HepG2 (cell line): ENCODE results near the gene GNAL. TPM values are rescaled to one million over a fixed set of nuclear protein-coding genes. Genes with fewer than 3 reads are reported as not detected.

ENCODE experiments used
- AFF4 ChIP-seq: sonication (generic); formaldehyde crosslinking; IDR thresholded peaks from 2 replicates; pipeline ENCODE4 v1.4.0; 2020; ENCODE audit warnings: missing genetic modification reagents
- ATF7-NPFF ChIP-seq: sonication (generic); formaldehyde crosslinking; IDR thresholded peaks from 2 replicates; pipeline ENCODE4 v1.8.1; 2023; ENCODE audit warnings: mild to moderate bottlenecking, low read depth, missing genetic modification reagents, moderate library complexity
- ELK4 ChIP-seq: sonication (generic); formaldehyde crosslinking; IDR thresholded peaks from 2 replicates; pipeline ENCODE4 v1.9.0; 2021; ENCODE audit warnings: missing genetic modification reagents, borderline replicate concordance
- EZH2 ChIP-seq: conservative IDR thresholded peaks from 2 replicates; pipeline ENCODE4 v1.6.1; 2012; ENCODE audit warnings: mild to moderate bottlenecking, low read depth, low read length, moderate library complexity
- HNRNPH1 ChIP-seq: fragments of 200-400 bp; formaldehyde crosslinking; optimal IDR thresholded peaks from 2 replicates; pipeline ENCODE3; 2017; ENCODE audit warnings: mild to moderate bottlenecking, low read depth, low read length
- KDM6A ChIP-seq: IDR thresholded peaks from 2 replicates; pipeline ENCODE4 v1.6.1; 2016; ENCODE audit warnings: low read depth
- KLF16 ChIP-seq, 2 experiments: sonication (generic) in 1 of 2; formaldehyde crosslinking in 1 of 2; IDR thresholded peaks; 2 replicates each; pipeline versions ENCODE4 v1.6.1 to v1.8.0; 2016 to 2023; ENCODE audit warnings: missing genetic modification reagents in 2 of 2, missing compliant biosample characterization in 1 of 2
- ZNF331 ChIP-seq: sonication (generic); formaldehyde crosslinking; IDR thresholded peaks from 2 replicates; pipeline ENCODE4 v1.4.0; 2020; ENCODE audit warnings: missing genetic modification reagents
- ZNF33B ChIP-seq: sonication (generic); formaldehyde crosslinking; IDR thresholded peaks from 2 replicates; pipeline ENCODE4 v1.5.1; 2020; ENCODE audit warnings: mild to moderate bottlenecking, missing genetic modification reagents
- ZNF367 ChIP-seq: sonication (generic); formaldehyde crosslinking; IDR thresholded peaks from 2 replicates; pipeline ENCODE4 v1.4.0; 2020; ENCODE audit warnings: missing genetic modification reagents, borderline replicate concordance
- ZNF451 ChIP-seq: sonication (generic); formaldehyde crosslinking; IDR thresholded peaks from 2 replicates; pipeline ENCODE4 v1.5.0; 2020; ENCODE audit warnings: mild to moderate bottlenecking, missing genetic modification reagents
- ZNF577 ChIP-seq: sonication (generic); formaldehyde crosslinking; IDR thresholded peaks from 2 replicates; pipeline ENCODE4 v1.4.0; 2020; ENCODE audit warnings: mild to moderate bottlenecking, low read depth, missing genetic modification reagents, borderline replicate concordance
- polyA plus RNA-seq, 8 experiments: library from polyadenylated mRNA; depleted of rRNA in 3 of 8; stranded (reverse) in 7 of 8; unstranded in 1 of 8; fragments of >200 nt; fragmentation: Illumina TruSeq in 4 of 8; extraction: Trizol in 4 of 8; gene quantifications; 2 replicates each; pipeline versions ENCODE4 v1.2.1 to v1.2.3, GENCODE V29; 2011 to 2016; ENCODE audit warnings: low read depth in 4 of 8, missing spikeins in 1 of 8, mixed read lengths in 1 of 8; ENCODE audit not compliant: insufficient read depth in 1 of 8
- total RNA-seq, 5 experiments: library from RNA; depleted of rRNA; stranded (reverse); fragments of >200 nt; fragmentation: Illumina TruSeq; extraction: Trizol; gene quantifications; 2 replicates each; pipeline ENCODE4 v1.2.3, GENCODE V29; 2016; ENCODE audit warnings: low read depth in 1 of 5
- TF ChIP-seq, protein P1 (sequence below): sonication (generic); formaldehyde crosslinking; IDR thresholded peaks from 2 replicates; pipeline ENCODE4 v1.4.0; 2020; ENCODE audit warnings: missing genetic modification reagents
- TF ChIP-seq, protein P2 (sequence below): fragments of 450-650 bp; IDR thresholded peaks from 2 replicates; pipeline ENCODE4 v1.6.1; 2016
- TF ChIP-seq, protein P3 (sequence below): sonication (generic); formaldehyde crosslinking; IDR thresholded peaks from 2 replicates; pipeline ENCODE4 v1.9.0; 2021; ENCODE audit warnings: missing genetic modification reagents, borderline replicate concordance
- TF ChIP-seq, protein P4 (sequence below): IDR thresholded peaks from 2 replicates; pipeline ENCODE4 v1.6.1; 2018; ENCODE audit warnings: missing genetic modification reagents

The GNAL gene
- total and polyA plus RNA-seq, 2 of the 13 experiments (the other 11 are each of a cell fraction or from before 2014, with no cell fraction given) = 0.87 to 1.4 TPM

DNA sequence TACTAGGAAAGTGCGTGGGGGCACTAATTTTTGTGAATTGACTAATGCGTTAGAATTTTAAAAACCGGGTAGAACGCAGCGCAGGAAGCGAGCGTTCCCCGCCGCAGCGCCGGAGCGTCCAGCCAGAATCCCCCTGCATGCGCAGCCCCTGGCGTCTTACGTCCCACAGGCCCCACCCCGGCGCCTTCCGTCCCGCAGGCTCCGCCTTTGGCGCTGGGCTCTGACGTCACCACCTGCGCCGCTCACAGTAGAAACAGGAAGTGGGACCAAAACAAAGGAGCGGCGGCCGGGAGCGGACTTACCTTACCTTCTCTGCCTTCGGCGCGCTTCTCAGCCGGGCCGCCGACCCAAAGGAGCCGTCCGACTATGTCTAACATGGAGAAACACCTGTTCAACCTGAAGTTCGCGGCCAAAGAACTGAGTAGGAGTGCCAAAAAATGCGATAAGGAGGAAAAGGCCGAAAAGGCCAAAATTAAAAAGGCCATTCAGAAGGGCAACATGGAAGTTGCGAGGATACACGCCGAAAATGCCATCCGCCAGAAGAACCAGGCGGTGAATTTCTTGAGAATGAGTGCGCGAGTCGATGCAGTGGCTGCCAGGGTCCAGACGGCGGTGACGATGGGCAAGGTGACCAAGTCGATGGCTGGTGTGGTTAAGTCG is 162.2 kb downstream of the GNAL start, which contains the start of gene CHMP1B (continued):
- TF ChIP-seq ZNF577 (CRISPR knock-in tag) = no peak
- no peak for TF ChIP-seq HNRNPH1
- TF ChIP-seq ZNF367 (CRISPR knock-in tag) = no peak
- peak; percentile 53; the same call in 1 of the 2 replicates for TF ChIP-seq ATF7-NPFF (CRISPR knock-in tag)
- TF ChIP-seq EZH2 = no peak
- TF ChIP-seq AFF4 = no peak
- TF ChIP-seq, protein P1, sequence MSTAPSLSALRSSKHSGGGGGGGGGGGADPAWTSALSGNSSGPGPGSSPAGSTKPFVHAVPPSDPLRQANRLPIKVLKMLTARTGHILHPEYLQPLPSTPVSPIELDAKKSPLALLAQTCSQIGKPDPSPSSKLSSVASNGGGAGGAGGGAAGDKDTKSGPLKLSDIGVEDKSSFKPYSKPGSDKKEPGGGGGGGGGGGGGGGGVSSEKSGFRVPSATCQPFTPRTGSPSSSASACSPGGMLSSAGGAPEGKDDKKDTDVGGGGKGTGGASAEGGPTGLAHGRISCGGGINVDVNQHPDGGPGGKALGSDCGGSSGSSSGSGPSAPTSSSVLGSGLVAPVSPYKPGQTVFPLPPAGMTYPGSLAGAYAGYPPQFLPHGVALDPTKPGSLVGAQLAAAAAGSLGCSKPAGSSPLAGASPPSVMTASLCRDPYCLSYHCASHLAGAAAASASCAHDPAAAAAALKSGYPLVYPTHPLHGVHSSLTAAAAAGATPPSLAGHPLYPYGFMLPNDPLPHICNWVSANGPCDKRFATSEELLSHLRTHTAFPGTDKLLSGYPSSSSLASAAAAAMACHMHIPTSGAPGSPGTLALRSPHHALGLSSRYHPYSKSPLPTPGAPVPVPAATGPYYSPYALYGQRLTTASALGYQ (CRISPR knock-in tag) = peak; percentile 79
- TF ChIP-seq, protein P2, sequence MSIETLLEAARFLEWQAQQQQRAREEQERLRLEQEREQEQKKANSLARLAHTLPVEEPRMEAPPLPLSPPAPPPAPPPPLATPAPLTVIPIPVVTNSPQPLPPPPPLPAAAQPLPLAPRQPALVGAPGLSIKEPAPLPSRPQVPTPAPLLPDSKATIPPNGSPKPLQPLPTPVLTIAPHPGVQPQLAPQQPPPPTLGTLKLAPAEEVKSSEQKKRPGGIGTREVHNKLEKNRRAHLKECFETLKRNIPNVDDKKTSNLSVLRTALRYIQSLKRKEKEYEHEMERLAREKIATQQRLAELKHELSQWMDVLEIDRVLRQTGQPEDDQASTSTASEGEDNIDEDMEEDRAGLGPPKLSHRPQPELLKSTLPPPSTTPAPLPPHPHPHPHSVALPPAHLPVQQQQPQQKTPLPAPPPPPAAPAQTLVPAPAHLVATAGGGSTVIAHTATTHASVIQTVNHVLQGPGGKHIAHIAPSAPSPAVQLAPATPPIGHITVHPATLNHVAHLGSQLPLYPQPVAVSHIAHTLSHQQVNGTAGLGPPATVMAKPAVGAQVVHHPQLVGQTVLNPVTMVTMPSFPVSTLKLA = 0 out of 2 replicates have a peak, but pooled peaks have one; percentile 36
- peak in 1 of 2 experiments; percentile 76; a peak in 2 of 4 replicates for TF ChIP-seq KLF16 (CRISPR knock-in tag; IDR thresholded peaks at IDR 0.05)
- TF ChIP-seq ZNF33B = peak; percentile 74
- TF ChIP-seq, protein P3, sequence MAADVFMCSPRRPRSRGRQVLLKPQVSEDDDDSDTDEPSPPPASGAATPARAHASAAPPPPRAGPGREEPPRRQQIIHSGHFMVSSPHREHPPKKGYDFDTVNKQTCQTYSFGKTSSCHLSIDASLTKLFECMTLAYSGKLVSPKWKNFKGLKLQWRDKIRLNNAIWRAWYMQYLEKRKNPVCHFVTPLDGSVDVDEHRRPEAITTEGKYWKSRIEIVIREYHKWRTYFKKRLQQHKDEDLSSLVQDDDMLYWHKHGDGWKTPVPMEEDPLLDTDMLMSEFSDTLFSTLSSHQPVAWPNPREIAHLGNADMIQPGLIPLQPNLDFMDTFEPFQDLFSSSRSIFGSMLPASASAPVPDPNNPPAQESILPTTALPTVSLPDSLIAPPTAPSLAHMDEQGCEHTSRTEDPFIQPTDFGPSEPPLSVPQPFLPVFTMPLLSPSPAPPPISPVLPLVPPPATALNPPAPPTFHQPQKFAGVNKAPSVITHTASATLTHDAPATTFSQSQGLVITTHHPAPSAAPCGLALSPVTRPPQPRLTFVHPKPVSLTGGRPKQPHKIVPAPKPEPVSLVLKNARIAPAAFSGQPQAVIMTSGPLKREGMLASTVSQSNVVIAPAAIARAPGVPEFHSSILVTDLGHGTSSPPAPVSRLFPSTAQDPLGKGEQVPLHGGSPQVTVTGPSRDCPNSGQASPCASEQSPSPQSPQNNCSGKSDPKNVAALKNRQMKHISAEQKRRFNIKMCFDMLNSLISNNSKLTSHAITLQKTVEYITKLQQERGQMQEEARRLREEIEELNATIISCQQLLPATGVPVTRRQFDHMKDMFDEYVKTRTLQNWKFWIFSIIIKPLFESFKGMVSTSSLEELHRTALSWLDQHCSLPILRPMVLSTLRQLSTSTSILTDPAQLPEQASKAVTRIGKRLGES = no peak
- TF ChIP-seq, protein P4, sequence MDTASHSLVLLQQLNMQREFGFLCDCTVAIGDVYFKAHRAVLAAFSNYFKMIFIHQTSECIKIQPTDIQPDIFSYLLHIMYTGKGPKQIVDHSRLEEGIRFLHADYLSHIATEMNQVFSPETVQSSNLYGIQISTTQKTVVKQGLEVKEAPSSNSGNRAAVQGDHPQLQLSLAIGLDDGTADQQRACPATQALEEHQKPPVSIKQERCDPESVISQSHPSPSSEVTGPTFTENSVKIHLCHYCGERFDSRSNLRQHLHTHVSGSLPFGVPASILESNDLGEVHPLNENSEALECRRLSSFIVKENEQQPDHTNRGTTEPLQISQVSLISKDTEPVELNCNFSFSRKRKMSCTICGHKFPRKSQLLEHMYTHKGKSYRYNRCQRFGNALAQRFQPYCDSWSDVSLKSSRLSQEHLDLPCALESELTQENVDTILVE (CRISPR knock-in tag) = peak; percentile 56; the same call in 1 of the 2 replicates
- TF ChIP-seq ELK4 (CRISPR knock-in tag) = no peak
- TF ChIP-seq KDM6A (CRISPR knock-in tag) = no peak
- TF ChIP-seq ZNF451 (CRISPR knock-in tag) = no peak
- peak; percentile 77 for TF ChIP-seq ZNF331
